ENCODE measurements around the gene PDE10A. TPM values are rescaled to one million over a fixed set of nuclear protein-coding genes. Genes with fewer than 3 reads are reported as not detected.
"Not testable (repeated sequence)": the region's sequence is repeated elsewhere in the genome, so short reads cannot be mapped to it uniquely, and the experiment has no call there.

The PDE10A gene
- total and polyA plus RNA-seq, 9 donors, result 5.9 to 344 (median 88.7) TPM

DNA sequence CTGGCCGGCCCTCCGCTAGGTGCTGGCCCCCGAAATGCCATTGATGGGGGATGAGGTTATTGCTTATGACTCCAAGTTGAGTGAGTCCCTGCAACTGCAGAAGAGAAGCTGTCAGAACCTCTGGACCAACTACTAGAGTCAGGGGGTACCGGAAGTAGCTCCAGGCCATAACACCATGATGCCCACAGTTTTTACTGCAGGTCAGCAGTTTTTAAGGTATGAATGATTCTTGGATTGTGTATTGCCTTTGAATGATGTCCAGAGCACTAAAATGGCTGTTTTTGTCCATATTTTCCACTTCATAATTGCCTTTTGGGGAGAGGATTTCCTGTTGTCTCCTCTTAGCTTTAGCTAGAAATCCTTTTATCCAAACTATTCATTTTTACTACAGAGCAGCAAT is 148.4 kb downstream of the PDE10A start:
- H3K9me3 ChIP-seq, result no peaks in the 10 kb centered on the region
- no peaks in the 10 kb centered on the region for H3K36me3 ChIP-seq
- intact Hi-C loops (cut with DNase I), result no loop called here
- 92 to 97% (median 94%) methylated on average over 4 of the region's 4 CpGs for WGBS, 3 donors
- no peak overlapping the region for H3K27ac ChIP-seq
- H3K4me3 ChIP-seq, result no peak overlapping the region
- no peaks in the 10 kb centered on the region for H3K27me3 ChIP-seq
- no peak for TF ChIP-seq EP300 (IDR thresholded peaks at IDR 0.05)
- TF ChIP-seq POLR2A (IDR thresholded peaks at IDR 0.05), result no peak
- TF ChIP-seq, protein P1, sequence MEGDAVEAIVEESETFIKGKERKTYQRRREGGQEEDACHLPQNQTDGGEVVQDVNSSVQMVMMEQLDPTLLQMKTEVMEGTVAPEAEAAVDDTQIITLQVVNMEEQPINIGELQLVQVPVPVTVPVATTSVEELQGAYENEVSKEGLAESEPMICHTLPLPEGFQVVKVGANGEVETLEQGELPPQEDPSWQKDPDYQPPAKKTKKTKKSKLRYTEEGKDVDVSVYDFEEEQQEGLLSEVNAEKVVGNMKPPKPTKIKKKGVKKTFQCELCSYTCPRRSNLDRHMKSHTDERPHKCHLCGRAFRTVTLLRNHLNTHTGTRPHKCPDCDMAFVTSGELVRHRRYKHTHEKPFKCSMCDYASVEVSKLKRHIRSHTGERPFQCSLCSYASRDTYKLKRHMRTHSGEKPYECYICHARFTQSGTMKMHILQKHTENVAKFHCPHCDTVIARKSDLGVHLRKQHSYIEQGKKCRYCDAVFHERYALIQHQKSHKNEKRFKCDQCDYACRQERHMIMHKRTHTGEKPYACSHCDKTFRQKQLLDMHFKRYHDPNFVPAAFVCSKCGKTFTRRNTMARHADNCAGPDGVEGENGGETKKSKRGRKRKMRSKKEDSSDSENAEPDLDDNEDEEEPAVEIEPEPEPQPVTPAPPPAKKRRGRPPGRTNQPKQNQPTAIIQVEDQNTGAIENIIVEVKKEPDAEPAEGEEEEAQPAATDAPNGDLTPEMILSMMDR (IDR thresholded peaks at IDR 0.05), result no peak
- DNase-seq, result no peak
- H3K4me1 ChIP-seq (ENCODE audit: insufficient read depth), result no peaks in the 10 kb centered on the region

DNA sequence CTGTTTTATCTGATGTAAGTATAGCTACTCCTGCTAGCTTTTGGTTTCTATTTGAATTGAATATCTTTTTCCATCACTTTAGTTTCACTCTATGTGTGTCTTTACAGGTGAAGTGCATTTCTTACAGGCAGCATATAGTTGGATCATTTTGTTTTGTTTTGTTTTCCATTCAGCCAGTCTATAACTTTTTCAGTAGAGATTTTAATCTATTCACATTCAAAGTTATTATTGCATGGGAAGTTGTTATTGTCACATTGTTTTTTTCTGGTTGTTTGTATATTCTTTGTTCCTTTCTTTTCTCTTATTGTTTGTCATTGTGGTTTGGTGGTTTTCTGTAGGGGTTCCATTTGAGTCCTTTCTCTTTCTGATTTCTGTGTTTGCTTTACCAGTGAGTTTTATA is 151.2 kb downstream of the PDE10A start:
- no peak overlapping the region for H3K4me3 ChIP-seq
- no peaks in the 10 kb centered on the region for H3K9me3 ChIP-seq
- no peaks in the 10 kb centered on the region for H3K27me3 ChIP-seq
- no peak overlapping the region for H3K27ac ChIP-seq
- intact Hi-C loops (cut with DNase I), result no loop called here
- H3K4me1 ChIP-seq (ENCODE audit: insufficient read depth), result no peaks in the 10 kb centered on the region
- no peak for DNase-seq
- H3K36me3 ChIP-seq, result no peaks in the 10 kb centered on the region
- TF ChIP-seq, protein P1 (IDR thresholded peaks at IDR 0.05), result no peak
- TF ChIP-seq POLR2A (IDR thresholded peaks at IDR 0.05) (no peak), EP300 (IDR thresholded peaks at IDR 0.05) (no peak)

GRCh38 chr6:165508321-165508869 is 154.6 kb downstream of the PDE10A start:
- no peak for TF ChIP-seq EP300 (IDR thresholded peaks at IDR 0.05)
- TF ChIP-seq, protein P1 (IDR thresholded peaks at IDR 0.05), result no peak
- TF ChIP-seq POLR2A (IDR thresholded peaks at IDR 0.05), result no peak
- Histone ChIP-seq H3K27me3 (no peaks in the 10 kb centered on the region), H3K36me3 (no peaks in the 10 kb centered on the region), H3K4me3 (no peak overlapping the region), H3K4me1 (ENCODE audit: insufficient read depth) (no peaks in the 10 kb centered on the region), H3K27ac (no peak overlapping the region), H3K9me3 (no peaks in the 10 kb centered on the region)
- intact Hi-C loops (cut with DNase I), result no loop called here
- DNase-seq, result no peak
- 32 to 48% (median 35%) methylated on average over 2 of the region's 2 CpGs for WGBS, 3 donors

GRCh38 chr6:165506657-165507056 is 156.4 kb downstream of the PDE10A start:
- TF ChIP-seq, protein P1 (IDR thresholded peaks at IDR 0.05), result no peak
- TF ChIP-seq POLR2A (IDR thresholded peaks at IDR 0.05), result no peak
- no peak for TF ChIP-seq EP300 (IDR thresholded peaks at IDR 0.05)
- Histone ChIP-seq H3K4me1 (ENCODE audit: insufficient read depth) (no peaks in the 10 kb centered on the region), H3K4me3 (no peak overlapping the region), H3K27me3 (no peaks in the 10 kb centered on the region), H3K9me3 (no peaks in the 10 kb centered on the region), H3K27ac (no peak overlapping the region), H3K36me3 (no peaks in the 10 kb centered on the region)
- intact Hi-C loops (cut with DNase I), result no loop called here
- whole genome bisulfite sequencing, 3 donors, result 89 to 93% (median 91%) methylated on average over 2 of the region's 2 CpGs
- no peak for DNase-seq

DNA sequence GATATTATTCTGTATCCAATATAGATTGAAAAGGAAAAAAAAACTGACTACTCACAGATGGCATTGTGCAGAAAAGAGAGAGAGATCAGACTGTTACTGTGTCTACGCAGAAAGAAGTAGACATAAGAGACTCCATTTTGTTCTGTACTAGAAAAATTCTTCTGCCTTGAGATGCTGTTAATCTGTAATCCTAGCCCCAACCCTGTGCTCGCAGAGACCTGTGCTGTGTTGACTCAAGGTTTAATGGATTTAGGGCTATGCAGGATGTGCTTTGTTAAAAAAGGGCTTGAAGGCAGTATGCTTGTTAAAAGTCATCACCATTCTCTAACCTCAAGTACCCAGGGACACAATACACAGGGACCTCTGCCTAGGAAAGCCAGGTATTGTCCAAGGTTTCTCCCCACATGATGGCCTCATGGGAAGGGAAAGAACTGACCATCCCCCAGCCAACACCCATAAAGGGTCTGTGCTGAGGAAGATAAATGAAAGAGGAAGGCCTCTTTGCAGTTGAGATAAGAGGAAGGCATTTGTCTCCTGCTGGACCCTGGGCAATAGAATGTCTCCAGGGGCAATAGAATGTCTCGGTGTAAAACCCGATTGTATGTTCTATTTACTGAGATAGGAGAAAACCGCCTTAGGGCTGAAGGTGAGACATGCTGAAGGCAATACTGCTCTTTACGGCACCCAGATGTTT is 162.7 kb downstream of the PDE10A start:
- H3K36me3 ChIP-seq; H3K27me3 ChIP-seq; H3K4me3 ChIP-seq; H3K9me3 ChIP-seq; H3K4me1 ChIP-seq (ENCODE audit: insufficient read depth); H3K27ac ChIP-seq; intact Hi-C loops (cut with DNase I); DNase-seq: not testable (repeated sequence)
- WGBS, 3 donors, result 85 to 94% (median 90%) methylated on average over 6 of the region's 6 CpGs

All from ovary (tissue), 9 donors.